HG03342 (cell line): ENCODE data around the gene SPEM3.

ENCODE experiments used
- ATAC-seq: cut with Tn5 transposase; IDR thresholded peaks from one replicate; pipeline ENCODE4 v1.9.1; 2021; ENCODE audit warnings: mild to moderate bottlenecking, moderate library complexity; ENCODE audit not compliant: unreplicated experiment

Gene SPEM3

GRCh38 chr17:7419819-7420610 is 8.6 kb upstream of the SPEM3 start, which contains the start of gene SPEM1:
TSS of gene SPEM1 (plus strand) at chr17:7420324. CDS start at chr17:7420385, 61 bp downstream.
- ATAC-seq, result no peak

GRCh38 chr17:7421186-7421585 is 7.5 kb upstream of the SPEM3 start:
- no peak for ATAC-seq

GRCh38 chr17:7423679-7424078 is 5.0 kb upstream of the SPEM3 start:
- no peak for ATAC-seq

- no peak for ATAC-seq
These were observed 3.3 kb upstream of the SPEM3 start, which contains the start of gene SPEM2 for GRCh38 chr17:7425316-7425715. TSS of gene SPEM2 (plus strand) at chr17:7425616. CDS start at chr17:7425689, 73 bp downstream.

GRCh38 chr17:7425756-7426155 is 2.9 kb upstream of the SPEM3 start:
- ATAC-seq, result no peak

- ATAC-seq, result no peak
These were observed 2.3 kb upstream of the SPEM3 start for GRCh38 chr17:7426203-7426863.

GRCh38 chr17:7426896-7427489 is 1.7 kb upstream of the SPEM3 start:
- no peak for ATAC-seq

- ATAC-seq, result no peak
These were observed 1.1 kb upstream of the SPEM3 start for GRCh38 chr17:7427549-7427948.

GRCh38 chr17:7429722-7430121 is 1.1 kb downstream of the SPEM3 start:
- ATAC-seq, result no peak

GRCh38 chr17:7431231-7431630 is 2.6 kb downstream of the SPEM3 start:
- no peak for ATAC-seq

- no peak for ATAC-seq
These were observed 3.6 kb downstream of the SPEM3 start for GRCh38 chr17:7432296-7432695.

GRCh38 chr17:7435676-7436555 is 7.3 kb downstream of the SPEM3 start:
- no peak for ATAC-seq

- ATAC-seq, result no peak
These were observed 8.1 kb downstream of the SPEM3 start for GRCh38 chr17:7436556-7437368.

- no peak for ATAC-seq
These were observed 8.8 kb downstream of the SPEM3 start for GRCh38 chr17:7437369-7437863.

- ATAC-seq, result no peak
These were observed 9.4 kb downstream of the SPEM3 start for GRCh38 chr17:7437950-7438614.

GRCh38 chr17:7438656-7439460 is 10.2 kb downstream of the SPEM3 start:
- no peak for ATAC-seq

GRCh38 chr17:7439462-7440112 is 10.9 kb downstream of the SPEM3 start, which contains the start of gene FGF11:
TSS of gene FGF11 (plus strand) at chr17:7439512. CDS start at chr17:7439621, 109 bp downstream.
- ATAC-seq, result no peak
